Liver (tissue), 9 donors: ENCODE measurements around the gene MYO7B. TPM values are rescaled to one million over a fixed set of nuclear protein-coding genes. Genes with fewer than 3 reads are reported as not detected.

ENCODE experiments used
- DNase-seq: peaks from one replicate; pipeline ENCODE4 v3.0.0-alpha.2; 2017; ENCODE audit warnings: low spot score
- H3K27ac ChIP-seq, 2 donors: one replicate each; pipeline ENCODE4 v1.7.0; 2013; ENCODE audit warnings: inconsistent platforms in 2 of 2, low read length in 2 of 2, control low read depth in 1 of 2, low read depth in 1 of 2, mild to moderate bottlenecking in 1 of 2
- H3K27me3 ChIP-seq, 4 donors: one replicate each; pipeline versions ENCODE4 v1.6.1 to v1.7.0; 2013; ENCODE audit warnings: low read length in 3 of 4, inconsistent platforms in 1 of 4, mild to moderate bottlenecking in 1 of 4, moderate library complexity in 1 of 4; ENCODE audit not compliant: control insufficient read depth in 4 of 4, insufficient read depth in 4 of 4
- H3K36me3 ChIP-seq, 4 donors: one replicate each; pipeline versions ENCODE4 v1.6.1 to v1.7.0; 2013; ENCODE audit warnings: low read length in 3 of 4, mild to moderate bottlenecking in 3 of 4, low read depth in 1 of 4, moderate library complexity in 1 of 4; ENCODE audit not compliant: control insufficient read depth in 4 of 4, insufficient read depth in 3 of 4
- H3K4me1 ChIP-seq, 4 donors: one replicate each; pipeline versions ENCODE4 v1.6.1 to v1.7.0; 2013; ENCODE audit warnings: low read length in 3 of 4, mild to moderate bottlenecking in 3 of 4, moderate library complexity in 1 of 4; ENCODE audit not compliant: control insufficient read depth in 4 of 4, insufficient read depth in 4 of 4
- H3K4me3 ChIP-seq, 3 donors: one replicate each; pipeline versions ENCODE4 v1.6.1 to v1.7.0; 2013; ENCODE audit warnings: low read length in 3 of 3, control low read depth in 1 of 3, low read depth in 1 of 3, mild to moderate bottlenecking in 1 of 3
- H3K9ac ChIP-seq, 2 donors: one replicate each; pipeline ENCODE4 v1.7.0; 2013; ENCODE audit warnings: low read length in 2 of 2, mild to moderate bottlenecking in 2 of 2, moderate library complexity in 2 of 2, control low read depth in 1 of 2, low read depth in 1 of 2
- H3K9me3 ChIP-seq, 4 donors: one replicate each; pipeline versions ENCODE4 v1.6.1 to v1.7.0; 2013; ENCODE audit warnings: low read length in 3 of 4; ENCODE audit not compliant: control insufficient read depth in 4 of 4
- CTCF ChIP-seq: fragments of 150-350 bp; IDR thresholded peaks from 2 replicates; pipeline ENCODE4 v1.5.1; 2017; ENCODE audit warnings: improper control_type of control experiment, low read depth, low read length; ENCODE audit not compliant: missing input control
- EGR1 ChIP-seq, 2 donors: IDR thresholded peaks; 2 replicates each; pipeline ENCODE4 v1.6.1; 2016 to 2018; ENCODE audit warnings: antibody characterized with exemption in 2 of 2, low read depth in 2 of 2
- FOXA1 ChIP-seq: IDR thresholded peaks from 2 replicates; pipeline ENCODE4 v1.6.1; 2016; ENCODE audit warnings: antibody characterized with exemption
- GABPA ChIP-seq, 2 donors: IDR thresholded peaks in 1 of 2; conservative IDR thresholded peaks in 1 of 2; 2 replicates each; pipeline ENCODE4 v1.6.1; 2016; ENCODE audit warnings: antibody characterized with exemption in 2 of 2, mild to moderate bottlenecking in 1 of 2, moderate library complexity in 1 of 2
- HNF4A ChIP-seq, 2 donors: conservative IDR thresholded peaks; 2 replicates each; pipeline ENCODE4 v1.6.1; 2016; ENCODE audit warnings: antibody characterized with exemption in 2 of 2, mild to moderate bottlenecking in 2 of 2
- JUND ChIP-seq, 2 donors: IDR thresholded peaks; 2 replicates each; pipeline ENCODE4 v1.6.1; 2016; ENCODE audit warnings: antibody characterized with exemption in 2 of 2
- NR2F2 ChIP-seq: IDR thresholded peaks from 2 replicates; pipeline ENCODE4 v1.6.1; 2016; ENCODE audit warnings: antibody characterized with exemption
- RAD21 ChIP-seq, 2 donors: IDR thresholded peaks; 2 replicates each; pipeline ENCODE4 v1.6.1; 2016; ENCODE audit warnings: antibody characterized with exemption in 2 of 2, mild to moderate bottlenecking in 2 of 2
- REST ChIP-seq: IDR thresholded peaks from 2 replicates; pipeline ENCODE4 v1.6.1; 2016; ENCODE audit warnings: antibody characterized with exemption, mild to moderate bottlenecking
- RXRA ChIP-seq, 2 donors: IDR thresholded peaks; 2 replicates each; pipeline ENCODE4 v1.6.1; 2017 to 2018; ENCODE audit warnings: antibody characterized with exemption in 2 of 2, mild to moderate bottlenecking in 1 of 2
- SP1 ChIP-seq: IDR thresholded peaks from 2 replicates; pipeline ENCODE4 v1.6.1; 2018; ENCODE audit warnings: antibody characterized with exemption, mild to moderate bottlenecking
- TAF1 ChIP-seq: conservative IDR thresholded peaks from 2 replicates; pipeline ENCODE4 v1.6.1; 2016; ENCODE audit warnings: antibody characterized with exemption, mild to moderate bottlenecking
- ZBTB33 ChIP-seq: IDR thresholded peaks from 2 replicates; pipeline ENCODE4 v1.6.1; 2016; ENCODE audit warnings: antibody characterized with exemption
- WGBS: extraction: QIAGEN DNeasy Blood & Tissue Kit; methylation state at CpG from one replicate; pipeline ENCODE4 v1.1.7; 2013; 5-methylcytosine and 5-hydroxymethylcytosine counted together
- polyA plus RNA-seq, 2 donors: library from polyadenylated mRNA; stranded (reverse) in 1 of 2; unstranded in 1 of 2; fragments of 200-250 nt in 1 of 2; fragments of >200 nt in 1 of 2; fragmentation: Nextera tagmentation in 1 of 2; extraction: Ambion mirVana in 1 of 2; gene quantifications; one replicate each; pipeline versions ENCODE4 v1.2.1 to v1.2.3, GENCODE V29; 2013 to 2015
- total RNA-seq, 2 donors: library from RNA; depleted of rRNA; stranded (reverse); fragments of >200 nt; gene quantifications; one replicate each; pipeline ENCODE4 v1.2.3, GENCODE V29; 2014
- donor health status: healthy.
- donor health status: healthy.
- donor health status: healthy.
- donor health status: healthy.
- donor health status: healthy.

The MYO7B gene
- total and polyA plus RNA-seq, 4 donors, result 0.15 to 1.1 (median 0.64) TPM

GRCh38 chr2:127624320-127624755 lies 88.9 kb downstream of the MYO7B start:
- Histone ChIP-seq H3K27ac (no peak overlapping the region), H3K27me3 (no peaks in the 10 kb centered on the region), H3K4me1 (no peaks in the 10 kb centered on the region), H3K9ac (no peak overlapping the region), H3K36me3 (no peaks in the 10 kb centered on the region), H3K9me3 (no peaks in the 10 kb centered on the region), H3K4me3 (no peak overlapping the region)
- TF ChIP-seq SP1 (no peak), JUND (IDR thresholded peaks at IDR 0.05) (no peak), EGR1 (IDR thresholded peaks at IDR 0.05; ENCODE audit: low read depth in 2 of 2) (no peak), REST (no peak), RAD21 (IDR thresholded peaks at IDR 0.05) (no peak), RXRA (IDR thresholded peaks at IDR 0.05) (no peak), HNF4A (conservative IDR thresholded peaks at IDR 0.05) (no peak), GABPA (IDR thresholded peaks at IDR 0.05 in 1 of 2, conservative IDR thresholded peaks at IDR 0.05 in 1 of 2) (no peak)
- WGBS, result 95% methylated on average over 5 of the region's 5 CpGs
- no peak for DNase-seq

GRCh38 chr2:127624756-127625571 lies 89.5 kb downstream of the MYO7B start:
- Histone ChIP-seq H3K27me3 (no peaks in the 10 kb centered on the region), H3K4me3 (no peak overlapping the region), H3K27ac (no peak overlapping the region), H3K36me3 (no peaks in the 10 kb centered on the region), H3K9me3 (no peaks in the 10 kb centered on the region), H3K4me1 (no peaks in the 10 kb centered on the region), H3K9ac (no peak overlapping the region)
- TF ChIP-seq EGR1 (IDR thresholded peaks at IDR 0.05; ENCODE audit: low read depth in 2 of 2) (no peak), NR2F2 (no peak), TAF1 (no peak), CTCF (no peak), REST (no peak), FOXA1 (no peak), ZBTB33 (no peak), HNF4A (conservative IDR thresholded peaks at IDR 0.05) (no peak)
- WGBS, result 93% methylated on average over 23 of the region's 23 CpGs
- no peak for DNase-seq
